ENCODE data around the gene SETBP1.

Gene SETBP1

GRCh38 chr18:44680273-44681075, at the start of gene SETBP1:
Gene SETBP1 (plus strand): TSS chr18:44680888. CDS start chr18:44701347, 20,459 bp downstream.
- DNase-seq = peak; percentile 62

GRCh38 chr18:44632469-44633145, 48.1 kb upstream of the SETBP1 start:
- DNase-seq = no peak

- DNase-seq = no peak
These were observed 45.1 kb upstream of the SETBP1 start for GRCh38 chr18:44635546-44635945.

- no peak for DNase-seq
These were observed 44.4 kb upstream of the SETBP1 start for GRCh38 chr18:44636241-44636640.

- no peak for DNase-seq
These were observed 43.3 kb upstream of the SETBP1 start for GRCh38 chr18:44637210-44638033.

GRCh38 chr18:44638034-44638540, 42.6 kb upstream of the SETBP1 start:
- no peak for DNase-seq

- DNase-seq = no peak
These were observed 41.9 kb upstream of the SETBP1 start for GRCh38 chr18:44638811-44639210.

- DNase-seq = no peak
These were observed 37.7 kb upstream of the SETBP1 start for GRCh38 chr18:44643004-44643403.

GRCh38 chr18:44651478-44651877, 29.2 kb upstream of the SETBP1 start:
- DNase-seq = no peak

- DNase-seq = no peak
These were observed 28.6 kb upstream of the SETBP1 start for GRCh38 chr18:44651918-44652572.

GRCh38 chr18:44652722-44653121, 28.0 kb upstream of the SETBP1 start:
- no peak for DNase-seq

GRCh38 chr18:44654573-44654972, 26.1 kb upstream of the SETBP1 start:
- DNase-seq = no peak

- DNase-seq = no peak
These were observed 25.3 kb upstream of the SETBP1 start for GRCh38 chr18:44655435-44655834.

- no peak for DNase-seq
These were observed 20.9 kb upstream of the SETBP1 start for GRCh38 chr18:44659771-44660170.

- no peak for DNase-seq
These were observed 12.3 kb upstream of the SETBP1 start for GRCh38 chr18:44668270-44668975.

- no peak for DNase-seq
These were observed 8.8 kb upstream of the SETBP1 start for GRCh38 chr18:44671914-44672313.

GRCh38 chr18:44672506-44672905, 8.2 kb upstream of the SETBP1 start:
- no peak for DNase-seq

- no peak for DNase-seq
These were observed 7.3 kb upstream of the SETBP1 start for GRCh38 chr18:44673256-44673880.

- DNase-seq = no peak
These were observed 2.8 kb upstream of the SETBP1 start for GRCh38 chr18:44677933-44678332.

GRCh38 chr18:44678725-44679055, 2.0 kb upstream of the SETBP1 start:
- no peak for DNase-seq

GRCh38 chr18:44679056-44679913, 1.4 kb upstream of the SETBP1 start:
- DNase-seq = peak; percentile 86

Data from NCI-H2227 treated with DMSO at 0.1 percent for 48 hours (cell line).